AG09309 (cell line): Measurements from ENCODE around the gene LIME1.

ENCODE experiments used
- DNase-seq: peaks from one replicate; pipeline ENCODE4 v3.0.0-alpha.2; 2010; ENCODE audit warnings: low read depth
- H3K4me3 ChIP-seq: 2 replicates; pipeline ENCODE4 v1.5.1; 2011; ENCODE audit warnings: mild to moderate bottlenecking, low read depth, low read length, moderate library complexity; ENCODE audit not compliant: control insufficient read depth
- CTCF ChIP-seq: IDR thresholded peaks from 2 replicates; pipeline ENCODE4 v1.5.1; 2011; ENCODE audit warnings: mild to moderate bottlenecking, low read depth, low read length, inconsistent platforms; ENCODE audit not compliant: insufficient read depth, control insufficient read depth; ENCODE audit errors: missing control alignments

Gene LIME1

GRCh38 chr20:63694584-63695423 is 41.7 kb upstream of the LIME1 start:
- no peak overlapping the region for H3K4me3 ChIP-seq
- no peak for DNase-seq
- no peak for TF ChIP-seq CTCF

GRCh38 chr20:63695424-63696305 is 40.8 kb upstream of the LIME1 start:
- TF ChIP-seq CTCF, result no peak

GRCh38 chr20:63696306-63696627 is 40.2 kb upstream of the LIME1 start:
- DNase-seq, result no peak
- no peak overlapping the region for H3K4me3 ChIP-seq

More at GRCh38 chr20:63695424-63696305, 40.8 kb upstream of the LIME1 start:
- DNase-seq, result no peak
- no peak overlapping the region for H3K4me3 ChIP-seq

GRCh38 chr20:63696628-63697356 is 39.7 kb upstream of the LIME1 start, which contains the start of gene TNFRSF6B:
TSS of gene TNFRSF6B (plus strand) at chr20:63696652. CDS start at chr20:63696768, 116 bp downstream.
- H3K4me3 ChIP-seq, result peak within 1 kb of the TSS; percentile 9
- no peak for TF ChIP-seq CTCF
- no peak for DNase-seq

More at GRCh38 chr20:63696306-63696627, 40.2 kb upstream of the LIME1 start:
- no peak for TF ChIP-seq CTCF

GRCh38 chr20:63697357-63697867 is 39.1 kb upstream of the LIME1 start:
- H3K4me3 ChIP-seq, result peak overlapping the region; percentile 9; the same call in 1 of the 2 replicates
- DNase-seq, result no peak
- no peak for TF ChIP-seq CTCF

- DNase-seq, result no peak
- TF ChIP-seq CTCF, result no peak
- no peak overlapping the region for H3K4me3 ChIP-seq
Measured at GRCh38 chr20:63697868-63698545, 38.5 kb upstream of the LIME1 start.
